ENCODE data around the gene PITPNM1.
"Not testable (repeated sequence)": the region's sequence is repeated elsewhere in the genome, so short reads cannot be mapped to it uniquely, and the experiment has no call there.

Gene PITPNM1

GRCh38 chr11:67485873-67486361, 19.2 kb downstream of the PITPNM1 start:
- not testable (repeated sequence) for DNase-seq

GRCh38 chr11:67484847-67485311, 20.3 kb downstream of the PITPNM1 start:
- DNase-seq: no peak

- no peak for DNase-seq
Observed at GRCh38 chr11:67483831-67484665, 21.1 kb downstream of the PITPNM1 start.

GRCh38 chr11:67482827-67483798, 22.1 kb downstream of the PITPNM1 start, which contains the start of gene AIP:
TSS of gene AIP (plus strand) at chr11:67483026. CDS start at chr11:67483159, 133 bp downstream.
- peak; percentile 97 for DNase-seq

- DNase-seq: no peak
Observed at GRCh38 chr11:67482275-67482826, 22.8 kb downstream of the PITPNM1 start.

- not testable (repeated sequence) for DNase-seq
Observed at GRCh38 chr11:67477344-67478050, 27.7 kb downstream of the PITPNM1 start.

GRCh38 chr11:67476692-67477091, 28.5 kb downstream of the PITPNM1 start:
- DNase-seq: not testable (repeated sequence)

- DNase-seq: no peak
Observed at GRCh38 chr11:67472882-67473281, 32.3 kb downstream of the PITPNM1 start.

- no peak for DNase-seq
Observed at GRCh38 chr11:67470337-67471002, 34.7 kb downstream of the PITPNM1 start.

- no peak for DNase-seq
Observed at GRCh38 chr11:67469508-67469811, 35.7 kb downstream of the PITPNM1 start.

- DNase-seq: peak; percentile 79
Observed at GRCh38 chr11:67468759-67469507, 36.2 kb downstream of the PITPNM1 start, which contains the start of gene TMEM134. TSS of gene TMEM134 (minus strand) at chr11:67469251. CDS start at chr11:67469192, 59 bp downstream.

- DNase-seq: no peak
Observed at GRCh38 chr11:67468456-67468758, 36.8 kb downstream of the PITPNM1 start.

- peak; percentile 43 for DNase-seq
Observed at GRCh38 chr11:67468056-67468455, 37.1 kb downstream of the PITPNM1 start.

GRCh38 chr11:67466962-67467771, 38.0 kb downstream of the PITPNM1 start:
- no peak for DNase-seq

GRCh38 chr11:67466367-67466766, 38.8 kb downstream of the PITPNM1 start:
- no peak for DNase-seq

GRCh38 chr11:67465530-67465929, 39.6 kb downstream of the PITPNM1 start:
- not testable (repeated sequence) for DNase-seq

- no peak for DNase-seq
Observed at GRCh38 chr11:67465189-67465510, 40.0 kb downstream of the PITPNM1 start.

GRCh38 chr11:67464411-67465188, 40.6 kb downstream of the PITPNM1 start:
- peak; percentile 86 for DNase-seq

GRCh38 chr11:67463680-67464410, 41.3 kb downstream of the PITPNM1 start:
- DNase-seq: no peak
